WTC11 (cell line): ENCODE measurements around the gene CALY. TPM values are rescaled to one million over a fixed set of nuclear protein-coding genes. Genes with fewer than 3 reads are reported as not detected.

Experiments
- ATAC-seq: fragments of 200-7000 bp; cut with Tn5 transposase; 2 replicates; pipeline ENCODE4 v1.10.0; 2021; ENCODE audit warnings: mild to moderate bottlenecking, moderate library complexity
- CTCF ChIA-PET: fragments of 300-600 bp; sonication (Branson Sonifier 250); formaldehyde crosslinking; loops from one replicate; lab custom pipeline; 2021; ENCODE audit warnings: antibody characterized with exemption; lab: Charles Lee
- POLR2A ChIA-PET: fragments of 350-600 bp; sonication (Branson Sonifier 250); formaldehyde crosslinking; loops from one replicate; lab custom pipeline; 2021; ENCODE audit warnings: antibody characterized with exemption; lab: Charles Lee
- DNase-seq: peaks from one replicate; pipeline ENCODE4 v3.0.0; 2021; ENCODE audit warnings: low spot score
- H3K27ac Mint-ChIP-seq: 2 replicates; pipeline ENCODE4 v1.8.0; 2021; ENCODE audit warnings: mixed read lengths
- H3K27me3 Mint-ChIP-seq: 2 replicates; pipeline ENCODE4 v1.8.0; 2021; ENCODE audit warnings: low read depth, mild to moderate bottlenecking, moderate library complexity, mixed read lengths
- H3K36me3 Mint-ChIP-seq: 2 replicates; pipeline ENCODE4 v1.8.0; 2021; ENCODE audit warnings: mixed read lengths
- H3K4me1 Mint-ChIP-seq: 2 replicates; pipeline ENCODE4 v1.8.0; 2022; ENCODE audit warnings: mixed read lengths
- H3K4me3 Mint-ChIP-seq: 2 replicates; pipeline ENCODE4 v1.8.0; 2021; ENCODE audit warnings: mild to moderate bottlenecking, moderate library complexity, mixed read lengths
- H3K9me3 Mint-ChIP-seq: 2 replicates; pipeline ENCODE4 v1.8.0; 2021; ENCODE audit warnings: mixed read lengths
- AR ChIP-seq: fragments of 250-450 bp; sonication (Bioruptor Pico); IDR thresholded peaks from 2 replicates; pipeline ENCODE4 v1.9.0; 2021; ENCODE audit warnings: mild to moderate bottlenecking
- CDX4 ChIP-seq: fragments of 250-450 bp; sonication (Bioruptor Pico); IDR thresholded peaks from 2 replicates; pipeline ENCODE4 v1.9.0; 2021; ENCODE audit warnings: moderate library complexity, mild to moderate bottlenecking, inconsistent platforms, borderline replicate concordance
- CTCF ChIP-seq: fragments of 200-600 bp; IDR thresholded peaks from 2 replicates; pipeline ENCODE4 v1.8.0; 2022; ENCODE audit warnings: antibody characterized with exemption
- ETV6 ChIP-seq: sonication (generic); formaldehyde crosslinking; IDR thresholded peaks from 2 replicates; pipeline ENCODE4 v1.8.1; 2022; ENCODE audit warnings: mild to moderate bottlenecking, missing genetic modification reagents
- FOXJ3 ChIP-seq: sonication (generic); formaldehyde crosslinking; IDR thresholded peaks from 2 replicates; pipeline ENCODE4 v1.9.0; 2021; ENCODE audit warnings: missing genetic modification reagents, mild to moderate bottlenecking, borderline replicate concordance
- JAZF1 ChIP-seq: fragments of 250-450 bp; sonication (Bioruptor Pico); IDR thresholded peaks from 2 replicates; pipeline ENCODE4 v1.9.0; 2021; ENCODE audit warnings: moderate library complexity, mild to moderate bottlenecking, inconsistent platforms
- MYBL2 ChIP-seq: sonication (generic); formaldehyde crosslinking; IDR thresholded peaks from 2 replicates; pipeline ENCODE4 v1.8.1; 2023; ENCODE audit warnings: mild to moderate bottlenecking, moderate library complexity, missing genetic modification reagents
- NR1H2 ChIP-seq: sonication (generic); formaldehyde crosslinking; IDR thresholded peaks from 2 replicates; pipeline ENCODE4 v1.9.0; 2021; ENCODE audit warnings: mild to moderate bottlenecking, moderate library complexity, missing genetic modification reagents
- RELA ChIP-seq: sonication (generic); formaldehyde crosslinking; IDR thresholded peaks from 2 replicates; pipeline ENCODE4 v1.8.1; 2022; ENCODE audit warnings: missing genetic modification reagents, mild to moderate bottlenecking, borderline replicate concordance
- SP1 ChIP-seq: sonication (generic); formaldehyde crosslinking; conservative IDR thresholded peaks from 2 replicates; pipeline ENCODE4 v1.8.1; 2022; ENCODE audit warnings: missing genetic modification reagents
- ZNF396 ChIP-seq: fragments of 250-450 bp; sonication (Bioruptor Pico); IDR thresholded peaks from 2 replicates; pipeline ENCODE4 v1.8.0; 2021; ENCODE audit warnings: mild to moderate bottlenecking, moderate library complexity, borderline replicate concordance
- total RNA-seq: library from RNA; stranded (reverse); gene quantifications from 3 replicates; pipeline ENCODE4 v1.2.3, GENCODE V29; 2021
- TF ChIP-seq, protein P1 (sequence below): sonication (generic); formaldehyde crosslinking; IDR thresholded peaks from 2 replicates; pipeline ENCODE4 v1.8.1; 2023; ENCODE audit warnings: mild to moderate bottlenecking, missing genetic modification reagents, moderate library complexity
- TF ChIP-seq, protein P2 (sequence below): sonication (generic); formaldehyde crosslinking; IDR thresholded peaks from 2 replicates; pipeline ENCODE4 v1.8.0; 2023; ENCODE audit warnings: missing genetic modification reagents
- TF ChIP-seq, protein P3 (sequence below): sonication (generic); formaldehyde crosslinking; IDR thresholded peaks from 2 replicates; pipeline ENCODE4 v1.8.1; 2023; ENCODE audit warnings: mild to moderate bottlenecking, missing genetic modification reagents, borderline replicate concordance
- TF ChIP-seq, protein P4 (sequence below): sonication (generic); formaldehyde crosslinking; IDR thresholded peaks from 2 replicates; pipeline ENCODE4 v1.8.1; 2022; ENCODE audit warnings: mild to moderate bottlenecking, moderate library complexity, missing genetic modification reagents
- TF ChIP-seq, protein P5 (sequence below): fragments of 250-450 bp; sonication (Bioruptor Pico); IDR thresholded peaks from 2 replicates; pipeline ENCODE4 v1.9.0; 2021; ENCODE audit warnings: mild to moderate bottlenecking, borderline replicate concordance

CALY gene
- total RNA-seq, 1 experiment from 2014 or later: 0.63 TPM

DNA sequence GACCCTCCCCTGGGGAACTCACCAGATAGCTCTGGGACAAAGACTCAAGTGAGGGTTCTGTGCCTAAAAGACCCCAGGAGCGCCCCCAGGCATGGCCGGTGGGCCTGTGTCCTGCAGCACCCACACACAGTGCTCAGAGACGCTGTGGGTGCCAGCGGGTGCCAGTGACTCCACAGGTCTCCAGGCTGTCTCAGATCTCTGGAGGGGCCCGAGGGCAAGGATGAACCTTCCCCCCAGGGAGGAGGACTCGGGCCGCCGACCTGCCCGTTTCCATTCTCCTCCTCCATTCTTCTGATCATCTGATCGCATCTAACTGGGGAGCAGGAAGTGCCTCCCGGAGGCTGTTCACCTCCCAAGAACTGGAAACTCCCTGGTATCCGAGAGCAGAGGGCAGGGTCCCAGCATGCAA, 61.0 kb downstream of the CALY start:
- peak overlapping the region; percentile 54 for H3K4me3 Mint-ChIP-seq
- H3K36me3 Mint-ChIP-seq: no peaks in the 10 kb centered on the region
- ChIA-PET CTCF (interaction anchor here (0.6 to 2.6 kb wide), 13 partner anchors 9 to 475 kb away, joined by 3 to 23 read pairs (median 5); no protein-coding TSS in a partner anchor), POLR2A (no interaction called here)
- DNase-seq (no peak), ATAC-seq (no peak; the same call in 1 of the 2 replicates)
- no peak overlapping the region for H3K27ac Mint-ChIP-seq
- no peaks in the 10 kb centered on the region for H3K9me3 Mint-ChIP-seq
- H3K4me1 Mint-ChIP-seq: peaks cover 6% of the 10 kb centered on the region; the same call in 1 of the 2 replicates
- no peaks in the 10 kb centered on the region for H3K27me3 Mint-ChIP-seq
- no peak for TF ChIP-seq RELA (CRISPR knock-in tag)
- no peak for TF ChIP-seq FOXJ3 (CRISPR knock-in tag)

GRCh38 chr10:133274751-133275683, 61.7 kb downstream of the CALY start:
- no peak overlapping the region for H3K4me3 Mint-ChIP-seq
- H3K9me3 Mint-ChIP-seq: no peaks in the 10 kb centered on the region
- H3K27ac Mint-ChIP-seq: no peak overlapping the region
- ChIA-PET CTCF (interaction anchor here (0.6 to 2.6 kb wide), 12 partner anchors 8 to 474 kb away, joined by 3 to 23 read pairs (median 5); no protein-coding TSS in a partner anchor), POLR2A (no interaction called here)
- ATAC-seq (no peak), DNase-seq (no peak)
- peaks cover 6% of the 10 kb centered on the region; the same call in 1 of the 2 replicates for H3K4me1 Mint-ChIP-seq
- H3K27me3 Mint-ChIP-seq: no peaks in the 10 kb centered on the region
- no peaks in the 10 kb centered on the region for H3K36me3 Mint-ChIP-seq
- TF ChIP-seq JAZF1 (CRISPR knock-in tag) (no peak), MYBL2 (no peak), ZNF396 (CRISPR knock-in tag) (no peak), ETV6 (CRISPR knock-in tag) (no peak), SP1 (CRISPR knock-in tag) (no peak), CTCF (no peak), NR1H2 (no peak), CDX4 (CRISPR knock-in tag) (no peak), AR (CRISPR knock-in tag) (no peak)
- TF ChIP-seq, protein P1, sequence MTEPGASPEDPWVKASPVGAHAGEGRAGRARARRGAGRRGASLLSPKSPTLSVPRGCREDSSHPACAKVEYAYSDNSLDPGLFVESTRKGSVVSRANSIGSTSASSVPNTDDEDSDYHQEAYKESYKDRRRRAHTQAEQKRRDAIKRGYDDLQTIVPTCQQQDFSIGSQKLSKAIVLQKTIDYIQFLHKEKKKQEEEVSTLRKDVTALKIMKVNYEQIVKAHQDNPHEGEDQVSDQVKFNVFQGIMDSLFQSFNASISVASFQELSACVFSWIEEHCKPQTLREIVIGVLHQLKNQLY (CRISPR knock-in tag): no peak
- TF ChIP-seq, protein P2, sequence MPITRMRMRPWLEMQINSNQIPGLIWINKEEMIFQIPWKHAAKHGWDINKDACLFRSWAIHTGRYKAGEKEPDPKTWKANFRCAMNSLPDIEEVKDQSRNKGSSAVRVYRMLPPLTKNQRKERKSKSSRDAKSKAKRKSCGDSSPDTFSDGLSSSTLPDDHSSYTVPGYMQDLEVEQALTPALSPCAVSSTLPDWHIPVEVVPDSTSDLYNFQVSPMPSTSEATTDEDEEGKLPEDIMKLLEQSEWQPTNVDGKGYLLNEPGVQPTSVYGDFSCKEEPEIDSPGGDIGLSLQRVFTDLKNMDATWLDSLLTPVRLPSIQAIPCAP (CRISPR knock-in tag): no peak
- TF ChIP-seq, protein P3, sequence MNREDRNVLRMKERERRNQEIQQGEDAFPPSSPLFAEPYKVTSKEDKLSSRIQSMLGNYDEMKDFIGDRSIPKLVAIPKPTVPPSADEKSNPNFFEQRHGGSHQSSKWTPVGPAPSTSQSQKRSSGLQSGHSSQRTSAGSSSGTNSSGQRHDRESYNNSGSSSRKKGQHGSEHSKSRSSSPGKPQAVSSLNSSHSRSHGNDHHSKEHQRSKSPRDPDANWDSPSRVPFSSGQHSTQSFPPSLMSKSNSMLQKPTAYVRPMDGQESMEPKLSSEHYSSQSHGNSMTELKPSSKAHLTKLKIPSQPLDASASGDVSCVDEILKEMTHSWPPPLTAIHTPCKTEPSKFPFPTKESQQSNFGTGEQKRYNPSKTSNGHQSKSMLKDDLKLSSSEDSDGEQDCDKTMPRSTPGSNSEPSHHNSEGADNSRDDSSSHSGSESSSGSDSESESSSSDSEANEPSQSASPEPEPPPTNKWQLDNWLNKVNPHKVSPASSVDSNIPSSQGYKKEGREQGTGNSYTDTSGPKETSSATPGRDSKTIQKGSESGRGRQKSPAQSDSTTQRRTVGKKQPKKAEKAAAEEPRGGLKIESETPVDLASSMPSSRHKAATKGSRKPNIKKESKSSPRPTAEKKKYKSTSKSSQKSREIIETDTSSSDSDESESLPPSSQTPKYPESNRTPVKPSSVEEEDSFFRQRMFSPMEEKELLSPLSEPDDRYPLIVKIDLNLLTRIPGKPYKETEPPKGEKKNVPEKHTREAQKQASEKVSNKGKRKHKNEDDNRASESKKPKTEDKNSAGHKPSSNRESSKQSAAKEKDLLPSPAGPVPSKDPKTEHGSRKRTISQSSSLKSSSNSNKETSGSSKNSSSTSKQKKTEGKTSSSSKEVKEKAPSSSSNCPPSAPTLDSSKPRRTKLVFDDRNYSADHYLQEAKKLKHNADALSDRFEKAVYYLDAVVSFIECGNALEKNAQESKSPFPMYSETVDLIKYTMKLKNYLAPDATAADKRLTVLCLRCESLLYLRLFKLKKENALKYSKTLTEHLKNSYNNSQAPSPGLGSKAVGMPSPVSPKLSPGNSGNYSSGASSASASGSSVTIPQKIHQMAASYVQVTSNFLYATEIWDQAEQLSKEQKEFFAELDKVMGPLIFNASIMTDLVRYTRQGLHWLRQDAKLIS (CRISPR knock-in tag): no peak
- TF ChIP-seq, protein P4, sequence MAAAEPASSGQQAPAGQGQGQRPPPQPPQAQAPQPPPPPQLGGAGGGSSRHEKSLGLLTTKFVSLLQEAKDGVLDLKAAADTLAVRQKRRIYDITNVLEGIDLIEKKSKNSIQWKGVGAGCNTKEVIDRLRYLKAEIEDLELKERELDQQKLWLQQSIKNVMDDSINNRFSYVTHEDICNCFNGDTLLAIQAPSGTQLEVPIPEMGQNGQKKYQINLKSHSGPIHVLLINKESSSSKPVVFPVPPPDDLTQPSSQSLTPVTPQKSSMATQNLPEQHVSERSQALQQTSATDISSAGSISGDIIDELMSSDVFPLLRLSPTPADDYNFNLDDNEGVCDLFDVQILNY: no peak
- TF ChIP-seq, protein P5, sequence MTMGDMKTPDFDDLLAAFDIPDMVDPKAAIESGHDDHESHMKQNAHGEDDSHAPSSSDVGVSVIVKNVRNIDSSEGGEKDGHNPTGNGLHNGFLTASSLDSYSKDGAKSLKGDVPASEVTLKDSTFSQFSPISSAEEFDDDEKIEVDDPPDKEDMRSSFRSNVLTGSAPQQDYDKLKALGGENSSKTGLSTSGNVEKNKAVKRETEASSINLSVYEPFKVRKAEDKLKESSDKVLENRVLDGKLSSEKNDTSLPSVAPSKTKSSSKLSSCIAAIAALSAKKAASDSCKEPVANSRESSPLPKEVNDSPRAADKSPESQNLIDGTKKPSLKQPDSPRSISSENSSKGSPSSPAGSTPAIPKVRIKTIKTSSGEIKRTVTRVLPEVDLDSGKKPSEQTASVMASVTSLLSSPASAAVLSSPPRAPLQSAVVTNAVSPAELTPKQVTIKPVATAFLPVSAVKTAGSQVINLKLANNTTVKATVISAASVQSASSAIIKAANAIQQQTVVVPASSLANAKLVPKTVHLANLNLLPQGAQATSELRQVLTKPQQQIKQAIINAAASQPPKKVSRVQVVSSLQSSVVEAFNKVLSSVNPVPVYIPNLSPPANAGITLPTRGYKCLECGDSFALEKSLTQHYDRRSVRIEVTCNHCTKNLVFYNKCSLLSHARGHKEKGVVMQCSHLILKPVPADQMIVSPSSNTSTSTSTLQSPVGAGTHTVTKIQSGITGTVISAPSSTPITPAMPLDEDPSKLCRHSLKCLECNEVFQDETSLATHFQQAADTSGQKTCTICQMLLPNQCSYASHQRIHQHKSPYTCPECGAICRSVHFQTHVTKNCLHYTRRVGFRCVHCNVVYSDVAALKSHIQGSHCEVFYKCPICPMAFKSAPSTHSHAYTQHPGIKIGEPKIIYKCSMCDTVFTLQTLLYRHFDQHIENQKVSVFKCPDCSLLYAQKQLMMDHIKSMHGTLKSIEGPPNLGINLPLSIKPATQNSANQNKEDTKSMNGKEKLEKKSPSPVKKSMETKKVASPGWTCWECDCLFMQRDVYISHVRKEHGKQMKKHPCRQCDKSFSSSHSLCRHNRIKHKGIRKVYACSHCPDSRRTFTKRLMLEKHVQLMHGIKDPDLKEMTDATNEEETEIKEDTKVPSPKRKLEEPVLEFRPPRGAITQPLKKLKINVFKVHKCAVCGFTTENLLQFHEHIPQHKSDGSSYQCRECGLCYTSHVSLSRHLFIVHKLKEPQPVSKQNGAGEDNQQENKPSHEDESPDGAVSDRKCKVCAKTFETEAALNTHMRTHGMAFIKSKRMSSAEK (CRISPR knock-in tag): no peak
